MCF 10A (cell line): ENCODE data around the gene GLRX. TPM values are rescaled to one million over a fixed set of nuclear protein-coding genes. Genes with fewer than 3 reads are reported as not detected.

Source experiments
- BruUV-seq: library from RNA; stranded (reverse); fragments of 400-500 nt; replicated peaks from 2 replicates; lab custom pipeline; 2021; lab: Mats Ljungman, UMichigan
- CTCF ChIA-PET: fragments of 300-600 bp; sonication (Branson Sonifier 250); formaldehyde crosslinking; extraction: SDS; loops from one replicate; lab custom pipeline; 2021; ENCODE audit warnings: antibody characterized with exemption, inconsistent platforms; lab: Yijun Ruan, JAX
- POLR2A ChIA-PET: fragments of 300-600, 350-650 bp; sonication (Branson Sonifier 250); formaldehyde crosslinking; extraction: SDS; loops from one replicate; lab custom pipeline; 2020; ENCODE audit warnings: antibody characterized with exemption, inconsistent platforms; lab: Yijun Ruan, JAX
- DNase-seq: peaks from one replicate; pipeline ENCODE4 v3.0.0-alpha.2; 2018; ENCODE audit not compliant: unreplicated experiment
- H3K27ac Mint-ChIP-seq: one replicate; pipeline ENCODE4 v1.8.0; 2022; ENCODE audit warnings: mild to moderate bottlenecking, low read depth, mixed read lengths; ENCODE audit not compliant: unreplicated experiment
- H3K27me3 Mint-ChIP-seq: one replicate; pipeline ENCODE4 v1.8.0; 2022; ENCODE audit warnings: mixed read lengths; ENCODE audit not compliant: insufficient read depth, unreplicated experiment
- H3K36me3 Mint-ChIP-seq: one replicate; pipeline ENCODE4 v1.8.0; 2022; ENCODE audit warnings: mild to moderate bottlenecking, moderate library complexity, mixed read lengths; ENCODE audit not compliant: insufficient read depth, unreplicated experiment
- H3K4me1 Mint-ChIP-seq: one replicate; pipeline ENCODE4 v1.8.0; 2022; ENCODE audit warnings: mixed read lengths; ENCODE audit not compliant: insufficient read depth, unreplicated experiment
- H3K4me3 Mint-ChIP-seq: one replicate; pipeline ENCODE4 v1.8.0; 2022; ENCODE audit warnings: mild to moderate bottlenecking, moderate library complexity, mixed read lengths; ENCODE audit not compliant: unreplicated experiment
- H3K9me3 Mint-ChIP-seq: one replicate; pipeline ENCODE4 v1.8.0; 2022; ENCODE audit warnings: mixed read lengths; ENCODE audit not compliant: unreplicated experiment
- intact Hi-C: fragments of 100-400 bp; cut with micrococcal nuclease; formaldehyde crosslinking; loops from 2 replicates; pipeline ENCODE4 v1.14.1; 2022
- total RNA-seq: library from RNA; stranded (reverse); gene quantifications from 2 replicates; pipeline ENCODE4 v1.2.3, GENCODE V29; 2022
- TF ChIP-seq, protein P1 (sequence below): fragments of 200-600 bp; IDR thresholded peaks from one replicate; pipeline ENCODE4 v1.8.0; 2022; ENCODE audit warnings: antibody characterized with exemption, mild to moderate bottlenecking; ENCODE audit not compliant: unreplicated experiment

Gene GLRX
- total RNA-seq, 1 experiment from 2014 or later = 41.4 TPM

DNA sequence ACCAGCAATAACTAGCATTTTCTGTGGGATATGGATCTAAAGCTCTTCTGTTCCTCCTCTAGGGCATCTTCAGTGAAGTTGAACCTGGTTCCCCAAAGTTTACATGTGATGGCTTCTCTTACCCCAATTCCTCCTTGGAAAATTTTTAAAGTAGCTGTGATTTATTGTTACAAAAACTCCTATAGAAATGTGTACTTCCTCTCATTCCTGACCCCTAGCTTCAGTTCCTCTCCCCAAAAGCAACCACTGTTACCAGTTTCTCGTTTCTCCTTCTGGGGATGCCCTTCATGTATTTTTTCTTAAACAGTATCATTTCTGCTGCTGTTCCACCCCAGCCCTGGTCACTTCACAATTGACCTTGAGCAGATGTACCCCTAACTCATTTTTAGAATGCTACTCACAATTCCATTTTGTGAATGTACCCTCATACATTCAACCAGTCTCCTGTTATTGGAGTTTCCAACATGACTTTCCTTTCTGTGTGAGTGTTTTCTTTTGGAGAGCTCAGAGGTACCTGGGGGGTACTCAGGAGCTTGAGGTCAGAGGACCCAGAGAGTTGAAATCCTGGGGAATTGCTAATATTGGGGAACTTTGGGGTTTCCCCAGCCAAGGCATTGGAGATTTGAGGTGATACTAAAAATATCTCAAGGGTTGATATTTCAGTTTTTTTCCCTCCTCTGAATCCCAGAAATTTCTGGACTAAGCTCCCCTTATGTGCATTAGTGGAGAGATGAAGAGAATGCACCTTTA lies 18.6 kb upstream of the GLRX start:
- intact Hi-C loops = no loop called here
- peaks cover 7% of the 10 kb centered on the region for H3K36me3 Mint-ChIP-seq
- ChIA-PET CTCF (interaction anchor here (0.6 to 16.0 kb wide), 9 partner anchors 18 to 838 kb away, joined by 3 to 336 read pairs (median 4); partner anchors contain the start of genes GLRX and RFESD), POLR2A (interaction anchor here (0.9 to 6.6 kb wide), 4 partner anchors 18 to 195 kb away, joined by 3 to 55 read pairs (median 3); partner anchors contain the start of genes GLRX and RFESD)
- peak overlapping the region; percentile 85 for H3K27ac Mint-ChIP-seq
- H3K27me3 Mint-ChIP-seq = no peaks in the 10 kb centered on the region
- TF ChIP-seq, protein P1, sequence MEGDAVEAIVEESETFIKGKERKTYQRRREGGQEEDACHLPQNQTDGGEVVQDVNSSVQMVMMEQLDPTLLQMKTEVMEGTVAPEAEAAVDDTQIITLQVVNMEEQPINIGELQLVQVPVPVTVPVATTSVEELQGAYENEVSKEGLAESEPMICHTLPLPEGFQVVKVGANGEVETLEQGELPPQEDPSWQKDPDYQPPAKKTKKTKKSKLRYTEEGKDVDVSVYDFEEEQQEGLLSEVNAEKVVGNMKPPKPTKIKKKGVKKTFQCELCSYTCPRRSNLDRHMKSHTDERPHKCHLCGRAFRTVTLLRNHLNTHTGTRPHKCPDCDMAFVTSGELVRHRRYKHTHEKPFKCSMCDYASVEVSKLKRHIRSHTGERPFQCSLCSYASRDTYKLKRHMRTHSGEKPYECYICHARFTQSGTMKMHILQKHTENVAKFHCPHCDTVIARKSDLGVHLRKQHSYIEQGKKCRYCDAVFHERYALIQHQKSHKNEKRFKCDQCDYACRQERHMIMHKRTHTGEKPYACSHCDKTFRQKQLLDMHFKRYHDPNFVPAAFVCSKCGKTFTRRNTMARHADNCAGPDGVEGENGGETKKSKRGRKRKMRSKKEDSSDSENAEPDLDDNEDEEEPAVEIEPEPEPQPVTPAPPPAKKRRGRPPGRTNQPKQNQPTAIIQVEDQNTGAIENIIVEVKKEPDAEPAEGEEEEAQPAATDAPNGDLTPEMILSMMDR = no peak
- BruUV-seq = no TSS peak
- no peak for DNase-seq
- H3K9me3 Mint-ChIP-seq = no peaks in the 10 kb centered on the region
- no peak overlapping the region for H3K4me3 Mint-ChIP-seq
- peaks cover 40% of the 10 kb centered on the region for H3K4me1 Mint-ChIP-seq

DNA sequence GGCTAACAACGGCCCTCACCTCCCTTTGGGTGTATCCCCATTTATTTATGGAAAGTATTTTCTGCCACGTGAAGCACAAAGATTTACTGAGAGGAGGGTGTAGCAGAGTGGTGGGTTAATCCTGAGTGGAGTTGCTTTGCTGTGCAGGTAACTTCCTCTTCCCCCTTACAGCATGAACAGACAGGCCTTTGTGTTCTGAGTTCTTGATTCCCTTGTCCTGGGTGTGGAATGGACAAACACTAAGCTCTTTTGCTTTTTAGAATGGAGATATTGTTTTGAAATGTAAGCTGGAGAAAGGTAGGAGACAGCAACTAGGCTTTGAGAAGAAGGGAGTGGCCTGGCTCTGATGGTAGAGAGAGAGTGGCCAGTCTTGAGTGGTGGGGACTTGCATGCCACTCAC lies 17.1 kb upstream of the GLRX start:
- ChIA-PET CTCF (interaction anchor here (12.4 to 16.0 kb wide), 2 partner anchors 55 to 196 kb away, joined by 149 to 336 read pairs; partner anchors contain the start of gene RFESD), POLR2A (interaction anchor here (6.6 kb wide), 1 partner anchor 16 kb away, joined by 55 read pairs; the partner anchor contains the start of gene GLRX)
- no TSS peak for BruUV-seq
- H3K4me3 Mint-ChIP-seq = no peak overlapping the region
- no peak for DNase-seq
- TF ChIP-seq, protein P1 = no peak
- H3K36me3 Mint-ChIP-seq = peaks cover 7% of the 10 kb centered on the region
- H3K27ac Mint-ChIP-seq = peak overlapping the region; percentile 25
- intact Hi-C loops = no loop called here
- H3K4me1 Mint-ChIP-seq = peaks cover 45% of the 10 kb centered on the region
- H3K27me3 Mint-ChIP-seq = no peaks in the 10 kb centered on the region
- H3K9me3 Mint-ChIP-seq = no peaks in the 10 kb centered on the region

- Mint-ChIP-seq H3K36me3 (peaks cover 7% of the 10 kb centered on the region), H3K27me3 (no peaks in the 10 kb centered on the region), H3K27ac (no peak overlapping the region), H3K4me3 (no peak overlapping the region), H3K9me3 (no peaks in the 10 kb centered on the region), H3K4me1 (peaks cover 41% of the 10 kb centered on the region)
- no peak for DNase-seq
- intact Hi-C loops = no loop called here
- ChIA-PET POLR2A (interaction anchor here (0.7 kb wide), 1 partner anchor 202 kb away, joined by 3 read pairs; no protein-coding TSS in a partner anchor), CTCF (interaction anchor here (1.4 to 1.5 kb wide), 2 partner anchors 15 to 57 kb away, joined by 5 to 6 read pairs; partner anchors contain the start of gene GLRX)
- TF ChIP-seq, protein P1 = no peak
- BruUV-seq = no TSS peak
Measured at GRCh38 chr5:95838556-95838955, 16.0 kb upstream of the GLRX start.

DNA sequence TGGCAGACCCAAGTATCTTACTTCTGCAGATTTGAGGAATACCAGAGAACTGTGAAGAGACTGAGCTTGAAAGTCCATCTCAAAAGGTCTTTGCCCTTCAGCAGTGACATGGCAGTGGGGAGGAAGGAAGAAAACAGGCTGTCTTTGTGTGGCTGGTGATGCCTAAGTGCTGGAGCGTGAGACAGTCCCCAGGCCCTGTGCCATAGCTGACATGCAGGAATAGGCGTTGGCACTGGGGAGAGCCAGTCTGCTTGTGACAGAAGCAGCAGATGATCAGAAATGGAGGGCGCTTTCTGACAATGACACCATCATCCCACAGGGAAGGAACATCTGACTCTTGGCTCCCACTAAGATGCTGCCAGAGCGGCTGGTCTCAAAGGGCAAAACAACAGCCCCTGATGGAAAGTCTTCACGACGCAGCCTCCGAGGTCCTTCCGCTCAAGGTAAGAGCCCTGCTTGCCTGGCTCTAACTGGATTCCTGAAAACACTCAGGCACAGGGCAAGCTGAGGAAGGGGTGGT lies 15.5 kb upstream of the GLRX start:
- ChIA-PET CTCF (interaction anchor here (1.4 to 1.6 kb wide), 3 partner anchors 8 to 57 kb away, joined by 5 to 11 read pairs (median 6); partner anchors contain the start of gene GLRX), POLR2A (interaction anchor here (0.7 to 2.5 kb wide), 2 partner anchors 15 to 201 kb away, joined by 3 to 13 read pairs; partner anchors contain the start of gene GLRX)
- Mint-ChIP-seq H3K4me1 (peaks cover 36% of the 10 kb centered on the region), H3K4me3 (no peak overlapping the region), H3K27ac (no peak overlapping the region), H3K27me3 (no peaks in the 10 kb centered on the region), H3K36me3 (peaks cover 7% of the 10 kb centered on the region), H3K9me3 (no peaks in the 10 kb centered on the region)
- intact Hi-C loops = no loop called here
- BruUV-seq = no TSS peak
- no peak for DNase-seq
- TF ChIP-seq, protein P1 = no peak
